ENCODE data around the gene RNF214. TPM values are rescaled to one million over a fixed set of nuclear protein-coding genes. Genes with fewer than 3 reads are reported as not detected.

The RNF214 gene
- total and polyA plus RNA-seq, 2 experiments from 2014 or later, result 12.5 to 27.0 TPM

GRCh38 chr11:117313828-117314768, 81.6 kb downstream of the RNF214 start:
- H2AFZ ChIP-seq, result no peak overlapping the region
- 76% methylated on average over 14 of the region's 14 CpGs for WGBS (ENCODE audit: low lambda C conversion rate, missing lambda C conversion rate)

GRCh38 chr11:117314840-117315239, 82.4 kb downstream of the RNF214 start:
- H3K36me3 ChIP-seq (replicated peaks; ENCODE audit: insufficient read depth, low read depth), result no peaks in the 10 kb centered on the region
- WGBS (ENCODE audit: low lambda C conversion rate, missing lambda C conversion rate), result 44% methylated on average over 5 of the region's 10 CpGs
- peak; percentile 23 for DNase-seq (ENCODE audit: low spot score)
- H3K9me3 ChIP-seq (ENCODE audit: low read depth), result no peaks in the 10 kb centered on the region
- no peaks in the 10 kb centered on the region for H4K20me1 ChIP-seq (ENCODE audit: insufficient read depth, poor library complexity, severe bottlenecking)
- TF ChIP-seq CTCF (IDR thresholded peaks at IDR 0.05; ENCODE audit: poor library complexity) (no peak), EZH2 (IDR thresholded peaks at IDR 0.05; ENCODE audit: borderline replicate concordance) (no peak), EZH2phosphoT487 (IDR thresholded peaks at IDR 0.05; ENCODE audit: low read depth, severe bottlenecking, unreplicated experiment) (no peak)
- no peak overlapping the region for H3K27ac ChIP-seq
- H3K4me2 ChIP-seq, result peak overlapping the region; percentile 99
- H3K27me3 ChIP-seq, result no peaks in the 10 kb centered on the region
- H3K4me1 ChIP-seq (ENCODE audit: insufficient read depth), result peaks cover 13% of the 10 kb centered on the region
- no peak overlapping the region for H3K4me3 ChIP-seq
- H2AFZ ChIP-seq, result no peak overlapping the region
- no peaks in the 10 kb centered on the region for H3K9me2 ChIP-seq (replicated peaks; ENCODE audit: insufficient read depth)
- peaks cover 11% of the 10 kb centered on the region for H3K79me2 ChIP-seq

More at GRCh38 chr11:117313828-117314768, 81.6 kb downstream of the RNF214 start:
- no peaks in the 10 kb centered on the region for H4K20me1 ChIP-seq (ENCODE audit: insufficient read depth, poor library complexity, severe bottlenecking)
- no peak for DNase-seq (ENCODE audit: low spot score)
- TF ChIP-seq CTCF (IDR thresholded peaks at IDR 0.05; ENCODE audit: poor library complexity) (no peak), EZH2 (IDR thresholded peaks at IDR 0.05; ENCODE audit: borderline replicate concordance) (no peak), EZH2phosphoT487 (IDR thresholded peaks at IDR 0.05; ENCODE audit: low read depth, severe bottlenecking, unreplicated experiment) (no peak)
- no peaks in the 10 kb centered on the region for H3K27me3 ChIP-seq
- H3K4me1 ChIP-seq (ENCODE audit: insufficient read depth), result peaks cover 13% of the 10 kb centered on the region
- H3K36me3 ChIP-seq (replicated peaks; ENCODE audit: insufficient read depth, low read depth), result no peaks in the 10 kb centered on the region
- no peaks in the 10 kb centered on the region for H3K9me3 ChIP-seq (ENCODE audit: low read depth)
- H3K9me2 ChIP-seq (replicated peaks; ENCODE audit: insufficient read depth), result no peaks in the 10 kb centered on the region
- no peak overlapping the region for H3K27ac ChIP-seq
- H3K79me2 ChIP-seq, result peaks cover 11% of the 10 kb centered on the region
- H3K4me2 ChIP-seq, result peak overlapping the region; percentile 99
- no peak overlapping the region for H3K4me3 ChIP-seq

GRCh38 chr11:117315285-117316196, 83.1 kb downstream of the RNF214 start:
- Histone ChIP-seq H3K27me3 (no peaks in the 10 kb centered on the region), H3K27ac (no peak overlapping the region)

More at GRCh38 chr11:117315285-117316196, 83.1 kb downstream of the RNF214 start:
- H2AFZ ChIP-seq, result peak overlapping the region; percentile 87
- H3K79me2 ChIP-seq, result peaks cover 11% of the 10 kb centered on the region
- H4K20me1 ChIP-seq (ENCODE audit: insufficient read depth, poor library complexity, severe bottlenecking), result no peaks in the 10 kb centered on the region
- peak overlapping the region; percentile 99 for H3K4me2 ChIP-seq
- no peaks in the 10 kb centered on the region for H3K9me3 ChIP-seq (ENCODE audit: low read depth)
- peak; percentile 17 for DNase-seq (ENCODE audit: low spot score)
- 7% methylated on average over 31 of the region's 62 CpGs for WGBS (ENCODE audit: low lambda C conversion rate, missing lambda C conversion rate)
- H3K4me3 ChIP-seq, result peak overlapping the region; percentile 56
- H3K9me2 ChIP-seq (replicated peaks; ENCODE audit: insufficient read depth), result no peaks in the 10 kb centered on the region
- peaks cover 13% of the 10 kb centered on the region for H3K4me1 ChIP-seq (ENCODE audit: insufficient read depth)
- TF ChIP-seq CTCF (IDR thresholded peaks at IDR 0.05; ENCODE audit: poor library complexity) (no peak), EZH2 (IDR thresholded peaks at IDR 0.05; ENCODE audit: borderline replicate concordance) (no peak), EZH2phosphoT487 (IDR thresholded peaks at IDR 0.05; ENCODE audit: low read depth, severe bottlenecking, unreplicated experiment) (no peak)
- no peaks in the 10 kb centered on the region for H3K36me3 ChIP-seq (replicated peaks; ENCODE audit: insufficient read depth, low read depth)

Data from hepatocyte (in vitro differentiated cells).